GM12891 (cell line): ENCODE measurements around the gene RPS8.

ENCODE experiments used
- POLR2A ChIP-seq: IDR thresholded peaks from 2 replicates; pipeline ENCODE4 v1.6.1; 2011; ENCODE audit warnings: low read depth, low read length, control low read depth
- POU2F2 ChIP-seq: IDR thresholded peaks from 2 replicates; pipeline ENCODE4 v1.6.1; 2011; ENCODE audit warnings: low read depth, mild to moderate bottlenecking, control low read depth, low read length, moderate library complexity

DNA sequence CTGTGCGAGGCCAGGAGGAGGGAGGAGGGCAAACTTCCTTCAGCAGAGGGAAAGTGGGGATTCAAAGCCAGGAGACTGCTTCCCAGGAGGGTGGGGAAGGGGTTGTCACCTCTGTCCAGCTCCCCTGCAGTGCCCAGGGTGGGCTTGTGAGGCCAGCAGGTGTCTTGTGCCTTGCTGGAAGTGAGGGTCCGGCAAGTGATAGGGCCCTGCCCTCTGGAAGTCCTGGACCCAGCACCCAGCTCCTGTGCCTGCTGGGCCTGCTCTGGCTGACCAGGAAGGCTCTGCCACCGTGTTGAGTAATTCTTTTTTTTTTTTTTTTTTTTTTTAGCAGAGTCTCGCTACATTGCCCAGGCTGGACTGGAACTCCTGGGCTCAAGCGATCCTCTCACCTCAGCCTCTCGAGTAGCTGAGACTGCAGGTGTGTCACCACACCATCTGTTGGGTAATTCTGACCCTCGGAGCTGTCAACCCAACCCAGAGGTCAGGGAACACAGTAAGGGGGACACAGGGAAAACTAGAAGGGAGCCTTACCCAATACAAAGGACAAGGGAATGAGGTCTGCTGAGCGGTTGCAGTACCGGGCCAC, 11.6 kb downstream of the RPS8 start:
- TF ChIP-seq POLR2A (no peak), POU2F2 (no peak)
